ENCODE results near the gene ABCB11. TPM values are rescaled to one million over a fixed set of nuclear protein-coding genes. Genes with fewer than 3 reads are reported as not detected.
A peak's percentile ranks its signal among the peaks of the same experiment; 100 is the strongest.
"Not testable (repeated sequence)": the region's sequence is repeated elsewhere in the genome, so short reads cannot be mapped to it uniquely, and the experiment has no call there.

ABCB11 gene
- polyA plus RNA-seq, 4 donors, result 0.03 to 0.37 TPM; not detected in 2

- Histone ChIP-seq H3K4me1 (ENCODE audit: control insufficient read depth in 3 of 3, insufficient read depth in 2 of 3, low read depth in 1 of 3, low read length in 2 of 3) (no peaks in the 10 kb centered on the region), H3K4me3 (ENCODE audit: low read depth in 1 of 3, low read length in 3 of 3) (no peak overlapping the region), H3K27ac (ENCODE audit: low read depth in 1 of 3, low read length in 2 of 3) (peak overlapping the region in 2 of 3 donors; percentile 3 to 41), H3K9me3 (ENCODE audit: control insufficient read depth in 2 of 2, insufficient read depth in 1 of 2, low read depth in 1 of 2, low read length in 1 of 2) (no peaks in the 10 kb centered on the region), H3K36me3 (ENCODE audit: control insufficient read depth in 3 of 3, insufficient read depth in 2 of 3, low read depth in 1 of 3, low read length in 3 of 3) (peaks cover 0 to 3% (median 0%) of the 10 kb centered on the region in 3 donors), H3K27me3 (ENCODE audit: control insufficient read depth in 3 of 3, insufficient read depth in 3 of 3, low read length in 3 of 3) (no peaks in the 10 kb centered on the region)
- 29 to 64% (median 57%) methylated on average over 6 of the region's 6 CpGs for WGBS, 3 donors
- FAIRE-seq, result peak; percentile 53
- DNase-seq, result peak; percentile 54 to 96
These were observed 156.6 kb downstream of the ABCB11 start for GRCh38 chr2:168874368-168875054.

- not testable (repeated sequence) for H3K4me1 ChIP-seq (ENCODE audit: control insufficient read depth in 3 of 3, insufficient read depth in 2 of 3, low read depth in 1 of 3, low read length in 2 of 3); H3K4me3 ChIP-seq (ENCODE audit: low read depth in 1 of 3, low read length in 3 of 3); FAIRE-seq; DNase-seq; H3K36me3 ChIP-seq (ENCODE audit: control insufficient read depth in 3 of 3, insufficient read depth in 2 of 3, low read depth in 1 of 3, low read length in 3 of 3); H3K27me3 ChIP-seq (ENCODE audit: control insufficient read depth in 3 of 3, insufficient read depth in 3 of 3, low read length in 3 of 3); H3K9me3 ChIP-seq (ENCODE audit: control insufficient read depth in 2 of 2, insufficient read depth in 1 of 2, low read depth in 1 of 2, low read length in 1 of 2); H3K27ac ChIP-seq (ENCODE audit: low read depth in 1 of 3, low read length in 2 of 3)
- 90 to 98% (median 96%) methylated on average over 4 of the region's 4 CpGs for WGBS, 3 donors
These were observed 160.3 kb downstream of the ABCB11 start for GRCh38 chr2:168870824-168871223.

Other genes starting within 250 kb of the ABCB11 start
- gene NOSTRIN, start 228.7 kb downstream of the ABCB11 start, polyA plus RNA-seq, result 10 to 100 TPM; 14.0 to 43.8 (median 36.9) TPM
- gene SPC25, start 140.9 kb downstream of the ABCB11 start, polyA plus RNA-seq, result 10 to 100 TPM in 1 of 4 donors, 1 to 10 TPM in 3; 2.7 to 10.9 (median 5.3) TPM
- under 1 TPM in 1 of 4 donors, not detected in 3; 0.12 TPM for gene G6PC2, start 130.0 kb downstream of the ABCB11 start, polyA plus RNA-seq
- 1 to 10 TPM in 2 of 4 donors, under 1 TPM in 2; 0.58 to 1.8 (median 0.92) TPM for gene DHRS9, start 38.2 kb upstream of the ABCB11 start, polyA plus RNA-seq

Measured in small intestine (tissue), 7 donors.